ENCODE data around the gene C12orf57. TPM values are rescaled to one million over a fixed set of nuclear protein-coding genes. Genes with fewer than 3 reads are reported as not detected.

The C12orf57 gene
- total and polyA plus RNA-seq, 9 of the 15 experiments (the other 6 are each of a cell fraction or from before 2014, with no cell fraction given): 26.7 to 191 (median 107) TPM

GRCh38 chr12:6944381-6945186 lies 762 bp downstream of the C12orf57 start (continued):
- TF ChIP-seq PRDM10 (IDR thresholded peaks at IDR 0.05; ENCODE audit: partially characterized antibody): peak; percentile 59
- TF ChIP-seq BRF1 (IDR thresholded peaks at IDR 0.05; ENCODE audit: borderline replicate concordance, extremely low read depth, insufficient read length): no peak
- no peak for TF ChIP-seq BRD4 (IDR thresholded peaks at IDR 0.05)
- no peak for TF ChIP-seq ETV6 (IDR thresholded peaks at IDR 0.05; ENCODE audit: borderline replicate concordance in 1 of 2, low read depth in 2 of 2, low read length in 1 of 2)
- no peak for TF ChIP-seq ETV6 (CRISPR knock-in tag; IDR thresholded peaks at IDR 0.05; ENCODE audit: borderline replicate concordance)
- TF ChIP-seq CREM (IDR thresholded peaks at IDR 0.05; ENCODE audit: low read depth): peak; percentile 81
- TF ChIP-seq MLX (CRISPR knock-in tag; conservative IDR thresholded peaks at IDR 0.05): peak in 1 of 2 experiments; percentile 86; a peak in 2 of 4 replicates
- TF ChIP-seq IRF1 (CRISPR knock-in tag; IDR thresholded peaks at IDR 0.05; ENCODE audit: borderline replicate concordance): no peak
- peak; percentile 100 for TF ChIP-seq RBM14 (IDR thresholded peaks at IDR 0.05; ENCODE audit: borderline replicate concordance, insufficient read depth, low read depth, low read length)
- no peak for TF ChIP-seq ZKSCAN8 (CRISPR knock-in tag; IDR thresholded peaks at IDR 0.05)
- TF ChIP-seq CREB1 (IDR thresholded peaks at IDR 0.05): no peak; the same call in 1 of the 2 replicates
- TF ChIP-seq CREB1 (CRISPR knock-in tag; IDR thresholded peaks at IDR 0.05): peak; percentile 59; the same call in 1 of the 2 replicates
- TF ChIP-seq RBM17 (IDR thresholded peaks at IDR 0.05; ENCODE audit: borderline replicate concordance, low read depth, low read length): no peak
- no peak for TF ChIP-seq ZNF12 (CRISPR knock-in tag; IDR thresholded peaks at IDR 0.05)
- TF ChIP-seq ZNF277 (CRISPR knock-in tag; IDR thresholded peaks at IDR 0.05; ENCODE audit: borderline replicate concordance): no peak
- TF ChIP-seq NCOA4 (IDR thresholded peaks at IDR 0.05; ENCODE audit: partially characterized antibody): no peak
- TF ChIP-seq ELK3 (CRISPR knock-in tag; IDR thresholded peaks at IDR 0.05): no peak
